SK-N-MC (cell line): ENCODE measurements around the gene ZC3H12C.

Experiments
- EZH2 ChIP-seq: fragments of 200-600 bp; sonication (generic); IDR thresholded peaks from one replicate; pipeline ENCODE4 v1.6.1; 2017; ENCODE audit warnings: antibody characterized with exemption
- POLR2AphosphoS5 ChIP-seq: IDR thresholded peaks from 2 replicates; pipeline ENCODE4 v1.6.1; 2012; ENCODE audit warnings: mild to moderate bottlenecking, low read depth, low read length, borderline replicate concordance

DNA sequence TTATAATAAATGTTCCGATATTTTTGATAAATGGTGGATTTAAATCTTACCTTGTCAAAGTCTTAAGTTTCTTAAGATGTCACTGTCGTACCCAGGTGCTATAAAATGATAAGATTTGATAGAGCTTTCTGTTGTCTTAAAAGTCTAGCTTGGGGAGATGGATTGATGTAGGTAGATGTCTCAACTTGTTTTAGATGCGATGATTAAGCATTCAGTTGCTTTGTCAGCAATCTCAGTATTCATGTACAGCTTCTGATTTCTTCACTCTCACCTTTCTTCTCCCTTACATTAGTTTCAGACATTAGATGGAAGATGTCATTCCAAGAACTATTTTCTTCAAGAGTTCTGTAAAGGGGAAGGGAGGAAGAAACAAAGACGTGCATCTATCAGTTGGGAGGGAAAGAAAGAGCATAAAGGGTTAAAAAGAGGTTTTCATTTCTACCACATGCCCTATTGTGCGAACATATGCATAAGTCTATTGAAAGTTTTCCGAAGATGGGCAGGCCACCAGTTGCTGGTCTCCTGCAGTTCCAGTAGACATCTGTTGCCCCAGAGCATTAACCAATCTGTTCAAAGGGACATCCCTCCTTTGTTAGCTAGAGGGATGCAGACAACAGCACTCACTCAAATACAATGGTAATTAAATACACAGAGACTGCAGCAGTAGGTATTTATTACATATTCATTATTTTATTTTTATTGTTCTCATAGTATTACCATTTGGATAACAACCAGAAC, 38.4 kb downstream of the ZC3H12C start:
- no peak for TF ChIP-seq EZH2
- TF ChIP-seq POLR2AphosphoS5, result no peak
